ENCODE data around the gene POLR1G.

DNA sequence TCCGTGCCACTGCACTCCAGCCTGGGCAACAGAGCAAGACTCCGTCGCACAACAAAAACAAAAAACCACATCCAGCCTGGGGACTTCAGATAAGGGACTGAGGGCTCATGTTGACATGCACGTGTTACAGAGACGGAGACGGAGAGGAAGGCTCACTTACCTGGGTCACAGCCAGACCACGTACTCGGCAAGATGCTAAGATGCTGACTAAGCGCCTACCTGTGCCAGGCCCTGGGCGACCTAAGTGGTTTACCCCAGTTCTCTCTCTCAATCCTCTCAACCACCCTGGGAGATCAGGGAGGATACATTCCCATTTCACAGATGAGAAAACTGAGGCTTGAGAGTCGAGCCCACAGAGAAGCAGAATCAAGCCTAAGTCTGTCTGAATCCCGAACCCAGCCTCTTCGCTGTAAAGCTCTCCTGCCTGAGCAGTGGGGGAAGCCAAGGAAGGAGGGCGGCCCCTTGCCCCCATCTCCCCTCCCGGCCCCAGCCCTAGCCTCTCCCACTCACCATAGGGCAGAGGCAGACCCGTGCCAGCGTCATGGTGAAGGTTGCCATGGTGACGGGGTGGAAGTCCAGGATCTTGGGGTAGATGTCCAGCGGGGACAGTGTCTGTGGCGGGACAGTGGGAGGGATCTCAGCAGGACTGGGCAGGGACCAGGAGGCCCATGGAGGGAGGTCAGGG lies 49.5 kb upstream of the POLR1G start:
- TF ChIP-seq, protein P1, sequence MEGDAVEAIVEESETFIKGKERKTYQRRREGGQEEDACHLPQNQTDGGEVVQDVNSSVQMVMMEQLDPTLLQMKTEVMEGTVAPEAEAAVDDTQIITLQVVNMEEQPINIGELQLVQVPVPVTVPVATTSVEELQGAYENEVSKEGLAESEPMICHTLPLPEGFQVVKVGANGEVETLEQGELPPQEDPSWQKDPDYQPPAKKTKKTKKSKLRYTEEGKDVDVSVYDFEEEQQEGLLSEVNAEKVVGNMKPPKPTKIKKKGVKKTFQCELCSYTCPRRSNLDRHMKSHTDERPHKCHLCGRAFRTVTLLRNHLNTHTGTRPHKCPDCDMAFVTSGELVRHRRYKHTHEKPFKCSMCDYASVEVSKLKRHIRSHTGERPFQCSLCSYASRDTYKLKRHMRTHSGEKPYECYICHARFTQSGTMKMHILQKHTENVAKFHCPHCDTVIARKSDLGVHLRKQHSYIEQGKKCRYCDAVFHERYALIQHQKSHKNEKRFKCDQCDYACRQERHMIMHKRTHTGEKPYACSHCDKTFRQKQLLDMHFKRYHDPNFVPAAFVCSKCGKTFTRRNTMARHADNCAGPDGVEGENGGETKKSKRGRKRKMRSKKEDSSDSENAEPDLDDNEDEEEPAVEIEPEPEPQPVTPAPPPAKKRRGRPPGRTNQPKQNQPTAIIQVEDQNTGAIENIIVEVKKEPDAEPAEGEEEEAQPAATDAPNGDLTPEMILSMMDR (IDR thresholded peaks at IDR 0.05; ENCODE audit: extremely low read depth in 1 of 2, insufficient read depth in 1 of 2, low read depth in 1 of 2, low read length in 2 of 2), result no peak
- TF ChIP-seq JUN (IDR thresholded peaks at IDR 0.05; ENCODE audit: borderline replicate concordance, insufficient read depth, insufficient read length, low read depth) (no peak), POLR2A (IDR thresholded peaks at IDR 0.05; ENCODE audit: low read depth, low read length) (no peak)
